ENCODE results near the gene NID1. TPM values are rescaled to one million over a fixed set of nuclear protein-coding genes. Genes with fewer than 3 reads are reported as not detected.

The NID1 gene
- total and polyA plus RNA-seq, 2 donors (not counting 3 experiments of a cell fraction or from before 2014, with no cell fraction given) = 87.0 to 109 TPM

DNA sequence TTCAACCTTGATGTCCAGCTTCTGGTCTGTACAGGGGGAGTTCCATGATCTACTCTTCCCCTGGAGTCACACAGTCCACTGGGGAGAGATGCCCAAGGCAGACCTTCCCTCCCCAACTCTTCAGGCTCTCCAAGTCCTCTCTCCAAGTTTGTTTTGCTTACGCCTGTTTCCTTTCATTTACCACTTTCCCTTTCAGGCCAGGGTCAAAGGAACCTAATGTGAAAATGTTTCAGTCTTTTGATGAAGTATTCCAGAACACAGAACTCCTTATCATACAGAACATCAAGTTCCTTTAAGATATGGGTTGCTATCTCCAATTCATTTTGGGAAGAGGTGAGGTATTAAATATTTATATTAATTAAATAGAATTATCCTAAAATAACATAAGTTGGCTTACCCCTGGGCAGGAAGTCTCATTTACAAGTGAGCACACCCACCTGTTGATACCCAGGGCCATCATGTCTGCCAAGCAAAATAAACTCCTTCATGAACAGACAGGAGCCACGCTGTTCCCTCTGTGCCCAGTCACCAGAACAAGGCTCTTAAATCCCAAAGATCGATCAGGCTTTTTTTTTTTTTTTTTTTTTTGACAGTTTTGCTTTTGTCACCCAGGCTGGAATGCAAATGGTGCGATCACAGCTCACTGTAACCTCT lies 116.0 kb downstream of the NID1 start:
- dilution Hi-C loops (cut with MboI; ENCODE audit: extremely low pct_ligation_motif_present, low sequenced_read_pairs) (no loop called here), intact Hi-C loops (cut with micrococcal nuclease) (no loop called here)
- no peaks in the 10 kb centered on the region for H4K20me1 ChIP-seq (replicated peaks; ENCODE audit: control insufficient read depth, extremely low read depth, insufficient read depth, low read length)
- H2AFZ ChIP-seq (ENCODE audit: low read depth, low read length) = no peak overlapping the region
- H3K9ac ChIP-seq (replicated peaks; ENCODE audit: extremely low read depth, insufficient read depth, low read length) = no peak overlapping the region
- H3K9me3 ChIP-seq (replicated peaks; ENCODE audit: control insufficient read depth, insufficient read depth, low read length) = no peaks in the 10 kb centered on the region
- H3K27ac ChIP-seq (ENCODE audit: insufficient read depth, low read depth, low read length) = no peak overlapping the region
- no peaks in the 10 kb centered on the region for H3K9me1 ChIP-seq (replicated peaks; ENCODE audit: control insufficient read depth, extremely low read depth, insufficient read depth, low read length)
- BruUV-seq (replicated peaks) = no TSS peak
- no peaks in the 10 kb centered on the region for H3K27me3 ChIP-seq (ENCODE audit: control insufficient read depth in 2 of 2, insufficient read depth in 2 of 2, low read length in 2 of 2)
- ChIA-PET CTCF (interaction anchor here (0.8 to 2.2 kb wide), 3 partner anchors 9 to 13 kb away, joined by 3 to 6 read pairs (median 3); no protein-coding TSS in a partner anchor), POLR2A (no interaction called here)
- no peak for FAIRE-seq
- no peak overlapping the region for H3K4me3 ChIP-seq (replicated peaks in 1 of 3; ENCODE audit: insufficient read depth in 1 of 3, low read depth in 1 of 3, low read length in 3 of 3)
- TF ChIP-seq, protein P1, sequence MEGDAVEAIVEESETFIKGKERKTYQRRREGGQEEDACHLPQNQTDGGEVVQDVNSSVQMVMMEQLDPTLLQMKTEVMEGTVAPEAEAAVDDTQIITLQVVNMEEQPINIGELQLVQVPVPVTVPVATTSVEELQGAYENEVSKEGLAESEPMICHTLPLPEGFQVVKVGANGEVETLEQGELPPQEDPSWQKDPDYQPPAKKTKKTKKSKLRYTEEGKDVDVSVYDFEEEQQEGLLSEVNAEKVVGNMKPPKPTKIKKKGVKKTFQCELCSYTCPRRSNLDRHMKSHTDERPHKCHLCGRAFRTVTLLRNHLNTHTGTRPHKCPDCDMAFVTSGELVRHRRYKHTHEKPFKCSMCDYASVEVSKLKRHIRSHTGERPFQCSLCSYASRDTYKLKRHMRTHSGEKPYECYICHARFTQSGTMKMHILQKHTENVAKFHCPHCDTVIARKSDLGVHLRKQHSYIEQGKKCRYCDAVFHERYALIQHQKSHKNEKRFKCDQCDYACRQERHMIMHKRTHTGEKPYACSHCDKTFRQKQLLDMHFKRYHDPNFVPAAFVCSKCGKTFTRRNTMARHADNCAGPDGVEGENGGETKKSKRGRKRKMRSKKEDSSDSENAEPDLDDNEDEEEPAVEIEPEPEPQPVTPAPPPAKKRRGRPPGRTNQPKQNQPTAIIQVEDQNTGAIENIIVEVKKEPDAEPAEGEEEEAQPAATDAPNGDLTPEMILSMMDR (IDR thresholded peaks at IDR 0.05; ENCODE audit: extremely low read depth in 1 of 2, insufficient read depth in 1 of 2, low read depth in 1 of 2, low read length in 2 of 2) = no peak
- TF ChIP-seq EZH2 (IDR thresholded peaks at IDR 0.05; ENCODE audit: borderline replicate concordance, low read depth, low read length, severe bottlenecking) (no peak), POLR2AphosphoS5 (IDR thresholded peaks at IDR 0.05; ENCODE audit: insufficient read depth, low read depth, low read length) (no peak), JUN (IDR thresholded peaks at IDR 0.05; ENCODE audit: borderline replicate concordance, insufficient read depth, insufficient read length, low read depth) (no peak), GATA2 (IDR thresholded peaks at IDR 0.05; ENCODE audit: insufficient read depth, insufficient read length, low read depth, low read length) (no peak), MYC (IDR thresholded peaks at IDR 0.05; ENCODE audit: low read depth, low read length) (no peak), POLR2A (IDR thresholded peaks at IDR 0.05; ENCODE audit: low read depth, low read length) (no peak), FOS (IDR thresholded peaks at IDR 0.05; ENCODE audit: borderline replicate concordance, insufficient read depth, low read length) (no peak)
- TF ChIP-seq, protein P2, sequence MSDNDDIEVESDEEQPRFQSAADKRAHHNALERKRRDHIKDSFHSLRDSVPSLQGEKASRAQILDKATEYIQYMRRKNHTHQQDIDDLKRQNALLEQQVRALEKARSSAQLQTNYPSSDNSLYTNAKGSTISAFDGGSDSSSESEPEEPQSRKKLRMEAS (IDR thresholded peaks at IDR 0.05; ENCODE audit: insufficient read depth, insufficient read length) = no peak
- DNase-seq (ENCODE audit: low read depth, low spot score) = peak; percentile 28
- H3K4me2 ChIP-seq (ENCODE audit: insufficient read depth, low read length) = no peak overlapping the region
- no peaks in the 10 kb centered on the region for H3K79me2 ChIP-seq (ENCODE audit: control insufficient read depth, insufficient read depth, low read length)
- H3K36me3 ChIP-seq (ENCODE audit: control insufficient read depth in 2 of 2, extremely low read depth in 1 of 2, insufficient read depth in 2 of 2, low read length in 2 of 2) = no peaks in the 10 kb centered on the region
- peaks cover under 1% of the 10 kb centered on the region for H3K4me1 ChIP-seq (ENCODE audit: control insufficient read depth, extremely low read depth, insufficient read depth, low read length)

Measured in endothelial cell of umbilical vein (primary cell).